Amniotic epithelial cell (primary cell): ENCODE data around the gene ZSCAN30.
A peak's percentile ranks its signal among the peaks of the same experiment; 100 is the strongest.
"Not testable (repeated sequence)": the region's sequence is repeated elsewhere in the genome, so short reads cannot be mapped to it uniquely, and the experiment has no call there.

Experiments
- DNase-seq: peaks from one replicate; pipeline ENCODE4 v3.0.0-alpha.2; 2010; ENCODE audit warnings: low read depth

The ZSCAN30 gene

GRCh38 chr18:35236571-35237363, 53.3 kb downstream of the ZSCAN30 start:
- DNase-seq, result no peak

GRCh38 chr18:35231052-35231451, 59.0 kb downstream of the ZSCAN30 start:
- peak; percentile 53 for DNase-seq

- DNase-seq, result peak; percentile 13
These were observed 62.8 kb downstream of the ZSCAN30 start for GRCh38 chr18:35227254-35227653.

DNA sequence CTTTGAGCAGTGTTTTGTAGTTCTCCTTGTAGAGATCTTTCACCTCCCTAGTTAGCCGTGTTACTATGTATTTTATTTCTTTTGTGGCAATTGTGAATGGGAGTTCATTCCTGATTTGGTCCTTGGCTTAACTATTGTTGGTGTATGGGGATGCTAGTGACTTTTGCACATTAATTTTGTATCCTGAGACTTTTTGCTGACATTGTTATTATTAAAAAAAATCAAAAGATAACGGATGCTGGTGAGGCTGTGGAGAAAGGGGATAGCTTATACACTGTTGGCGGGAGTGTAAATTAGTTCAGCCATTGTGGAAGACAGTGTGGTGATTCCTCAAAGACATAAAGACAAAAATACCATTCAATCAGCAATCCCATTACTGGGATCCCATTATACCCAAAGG, 66.2 kb downstream of the ZSCAN30 start:
- DNase-seq, result no peak

- no peak for DNase-seq
These were observed 69.6 kb downstream of the ZSCAN30 start for GRCh38 chr18:35220424-35220823.

GRCh38 chr18:35219331-35219730, 70.7 kb downstream of the ZSCAN30 start:
- not testable (repeated sequence) for DNase-seq

DNA sequence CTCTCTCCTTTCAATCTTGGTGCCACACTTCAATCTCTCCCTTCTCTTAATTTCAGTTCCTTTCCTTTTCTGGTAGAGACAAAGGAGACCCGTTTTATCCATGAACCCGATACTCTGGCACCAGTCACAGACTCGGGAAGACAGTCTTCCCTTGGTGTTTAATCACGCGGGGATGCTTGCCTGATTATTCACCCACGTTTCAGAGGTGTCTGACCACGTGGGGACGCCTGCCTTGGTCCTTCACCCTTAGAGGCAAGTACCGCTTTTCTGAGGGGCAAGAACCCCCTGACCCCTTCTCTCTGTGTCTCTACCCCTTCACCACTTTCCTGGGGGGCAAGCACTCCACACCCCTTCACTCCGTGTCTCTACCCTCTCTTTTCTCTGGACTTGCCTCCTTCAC, 73.4 kb downstream of the ZSCAN30 start:
- DNase-seq, result not testable (repeated sequence)

GRCh38 chr18:35215026-35215425, 75.0 kb downstream of the ZSCAN30 start:
- no peak for DNase-seq

DNA sequence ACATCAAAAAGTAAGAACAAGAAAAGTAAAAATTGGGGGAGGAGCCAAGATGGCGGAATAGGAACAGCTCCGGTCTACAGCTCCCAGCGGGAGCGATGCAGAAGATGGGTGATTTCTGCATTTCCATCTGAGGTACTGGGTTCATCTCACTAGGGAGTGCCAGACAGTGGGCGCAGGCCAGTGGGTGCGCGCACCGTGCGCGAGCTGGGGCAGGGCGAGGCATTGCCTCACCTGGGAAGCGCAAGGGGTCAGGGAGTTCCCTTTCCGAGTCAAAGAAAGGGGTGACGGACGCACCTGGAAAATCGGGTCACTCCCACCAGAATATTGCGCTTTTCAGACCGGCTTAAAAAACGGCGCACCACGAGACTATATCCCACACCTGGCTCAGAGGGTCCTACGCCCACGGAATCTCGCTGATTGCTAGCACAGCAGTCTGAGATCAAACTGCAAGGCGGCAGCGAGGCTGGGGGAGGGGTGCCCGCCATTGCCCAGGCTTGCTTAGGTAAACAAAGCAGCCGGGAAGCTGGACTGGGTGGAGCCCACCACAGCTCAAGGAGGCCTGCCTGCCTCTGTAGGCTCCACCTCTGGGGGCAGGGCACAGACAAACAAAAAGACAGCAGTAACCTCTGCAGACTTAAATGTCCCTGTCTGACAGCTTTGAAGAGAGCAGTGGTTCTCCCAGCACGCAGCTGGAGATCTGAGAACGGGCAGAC, 84.1 kb downstream of the ZSCAN30 start:
- not testable (repeated sequence) for DNase-seq

- DNase-seq, result no peak
These were observed 84.8 kb downstream of the ZSCAN30 start for GRCh38 chr18:35205199-35205712.

DNA sequence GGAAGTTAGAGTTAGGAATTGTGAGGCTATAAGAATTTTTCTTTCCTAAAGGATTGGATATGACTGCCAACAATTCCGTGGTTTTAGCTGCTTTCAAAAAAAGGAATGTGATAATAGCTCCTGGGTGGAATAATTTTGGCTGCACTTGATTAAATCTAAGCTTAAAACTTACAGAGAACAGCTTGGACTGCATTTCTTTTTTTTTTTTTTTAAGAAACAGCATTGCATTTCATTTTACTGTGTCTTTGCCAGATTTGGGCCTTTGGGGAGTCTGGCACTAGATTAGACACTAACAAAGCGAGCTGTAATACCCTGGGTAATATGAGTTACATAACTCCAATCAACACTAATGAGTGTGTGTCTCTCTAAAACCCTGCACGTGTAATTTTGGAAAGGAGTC, 87.0 kb downstream of the ZSCAN30 start:
- DNase-seq, result peak; percentile 11

DNA sequence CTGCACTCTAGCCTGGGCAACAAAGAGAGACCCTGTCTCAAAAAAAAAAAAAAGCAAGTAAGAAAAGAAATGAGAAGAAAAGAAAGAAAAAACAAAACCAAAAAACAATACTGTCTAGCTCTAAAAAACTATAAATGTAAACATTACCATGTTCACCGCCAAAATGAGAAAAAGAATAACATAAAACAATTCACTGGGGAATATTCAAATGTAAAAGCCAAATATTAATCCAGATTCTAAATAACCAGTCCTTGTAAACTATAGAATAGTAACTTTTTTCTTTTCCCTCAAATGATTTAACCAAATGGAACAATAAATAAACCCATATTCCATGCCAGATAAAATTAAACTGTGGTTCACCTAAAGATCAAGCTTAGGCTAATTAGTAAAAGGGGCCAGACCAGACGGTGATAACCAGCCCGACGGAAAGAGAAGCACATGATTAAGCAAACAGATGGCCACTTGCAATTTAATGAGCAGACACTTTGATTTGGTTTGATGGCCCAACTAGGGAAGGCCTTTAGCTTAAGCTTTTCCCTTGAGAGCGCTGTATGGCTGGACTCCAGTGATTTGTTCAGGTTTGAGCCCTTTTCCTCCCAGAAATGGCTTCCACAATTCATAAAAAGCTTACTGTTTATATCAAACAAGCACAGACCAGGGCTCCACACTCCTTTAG, 88.6 kb downstream of the ZSCAN30 start:
- DNase-seq, result no peak
